NCI-H1048 (cell line): ENCODE results near the gene SLITRK3.

ENCODE experiments used
- DNase-seq: peaks from one replicate; lab custom pipeline; 2025; lab: John Stamatoyannopoulos, UW

Gene SLITRK3

GRCh38 chr3:165195640-165196576 is at the start of gene SLITRK3:
SLITRK3 (minus strand) TSS chr3:165196384; CDS start chr3:165190830, 5,554 bp downstream.
- no peak for DNase-seq

- DNase-seq, result no peak
Observed at GRCh38 chr3:165243597-165243996, 47.4 kb upstream of the SLITRK3 start.

GRCh38 chr3:165233501-165234195 is 37.5 kb upstream of the SLITRK3 start:
- no peak for DNase-seq

- DNase-seq, result no peak
Observed at GRCh38 chr3:165225604-165226003, 29.4 kb upstream of the SLITRK3 start.

- no peak for DNase-seq
Observed at GRCh38 chr3:165217739-165218138, 21.6 kb upstream of the SLITRK3 start.

GRCh38 chr3:165212580-165212979 is 16.4 kb upstream of the SLITRK3 start:
- no peak for DNase-seq

- DNase-seq, result no peak
Observed at GRCh38 chr3:165211721-165212120, 15.5 kb upstream of the SLITRK3 start.

GRCh38 chr3:165210727-165211126 is 14.5 kb upstream of the SLITRK3 start:
- no peak for DNase-seq

- DNase-seq, result no peak
Observed at GRCh38 chr3:165210132-165210531, 13.9 kb upstream of the SLITRK3 start.

GRCh38 chr3:165206454-165207266 is 10.5 kb upstream of the SLITRK3 start:
- peak; percentile 70 for DNase-seq

- no peak for DNase-seq
Observed at GRCh38 chr3:165204445-165204844, 8.3 kb upstream of the SLITRK3 start.

GRCh38 chr3:165202995-165203394 is 6.8 kb upstream of the SLITRK3 start:
- DNase-seq, result no peak

GRCh38 chr3:165201964-165202363 is 5.8 kb upstream of the SLITRK3 start:
- no peak for DNase-seq

- no peak for DNase-seq
Observed at GRCh38 chr3:165197481-165197800, 1.3 kb upstream of the SLITRK3 start.

GRCh38 chr3:165196577-165197480 is 645 bp upstream of the SLITRK3 start:
- no peak for DNase-seq

- no peak for DNase-seq
Observed at GRCh38 chr3:165195241-165195639, 944 bp downstream of the SLITRK3 start.

- DNase-seq, result no peak
Observed at GRCh38 chr3:165194511-165195240, 1.5 kb downstream of the SLITRK3 start.

GRCh38 chr3:165193366-165194254 is 2.6 kb downstream of the SLITRK3 start:
- no peak for DNase-seq

GRCh38 chr3:165192610-165193192 is 3.5 kb downstream of the SLITRK3 start:
- DNase-seq, result no peak
